Measurements from ENCODE around the gene ZYG11B.

DNA sequence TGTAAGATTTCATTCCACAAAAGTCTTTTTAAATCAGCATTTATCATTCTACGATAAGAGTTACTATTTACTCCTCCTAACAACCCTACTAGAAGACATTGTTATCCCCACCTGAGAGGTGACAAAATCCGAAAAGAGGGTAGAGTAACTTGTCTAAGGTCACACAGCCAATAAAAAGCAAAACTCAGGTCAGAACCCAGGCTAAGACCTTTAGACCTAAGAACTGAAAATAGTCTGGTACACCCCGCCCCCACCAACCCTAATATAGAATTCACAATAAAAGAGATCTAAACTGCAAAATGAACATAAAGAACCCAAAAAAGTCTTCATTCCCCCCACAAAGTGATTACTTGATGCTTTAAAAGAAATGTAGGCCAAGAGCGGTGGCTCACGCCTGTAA, 46.8 kb upstream of the ZYG11B start:
- TF ChIP-seq, protein P1, sequence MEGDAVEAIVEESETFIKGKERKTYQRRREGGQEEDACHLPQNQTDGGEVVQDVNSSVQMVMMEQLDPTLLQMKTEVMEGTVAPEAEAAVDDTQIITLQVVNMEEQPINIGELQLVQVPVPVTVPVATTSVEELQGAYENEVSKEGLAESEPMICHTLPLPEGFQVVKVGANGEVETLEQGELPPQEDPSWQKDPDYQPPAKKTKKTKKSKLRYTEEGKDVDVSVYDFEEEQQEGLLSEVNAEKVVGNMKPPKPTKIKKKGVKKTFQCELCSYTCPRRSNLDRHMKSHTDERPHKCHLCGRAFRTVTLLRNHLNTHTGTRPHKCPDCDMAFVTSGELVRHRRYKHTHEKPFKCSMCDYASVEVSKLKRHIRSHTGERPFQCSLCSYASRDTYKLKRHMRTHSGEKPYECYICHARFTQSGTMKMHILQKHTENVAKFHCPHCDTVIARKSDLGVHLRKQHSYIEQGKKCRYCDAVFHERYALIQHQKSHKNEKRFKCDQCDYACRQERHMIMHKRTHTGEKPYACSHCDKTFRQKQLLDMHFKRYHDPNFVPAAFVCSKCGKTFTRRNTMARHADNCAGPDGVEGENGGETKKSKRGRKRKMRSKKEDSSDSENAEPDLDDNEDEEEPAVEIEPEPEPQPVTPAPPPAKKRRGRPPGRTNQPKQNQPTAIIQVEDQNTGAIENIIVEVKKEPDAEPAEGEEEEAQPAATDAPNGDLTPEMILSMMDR (conservative IDR thresholded peaks at IDR 0.05 in 1 of 2, IDR thresholded peaks at IDR 0.05 in 1 of 2; ENCODE audit: extremely low read depth in 1 of 2, insufficient read depth in 1 of 2, low read depth in 1 of 2, low read length in 2 of 2): no peak
- TF ChIP-seq EZH2 (IDR thresholded peaks at IDR 0.05; ENCODE audit: borderline replicate concordance, low read length): no peak
